Choroid plexus epithelial cell (primary cell): ENCODE results near the gene PLEKHG7.

ENCODE experiments used
- DNase-seq: peaks from one replicate; pipeline ENCODE4 v3.0.0-alpha.2; 2010; ENCODE audit warnings: low read depth
- H3K4me3 ChIP-seq: 2 replicates; pipeline ENCODE4 v1.5.1; 2011; ENCODE audit warnings: low read depth, mild to moderate bottlenecking, control low read depth, low read length, moderate library complexity
- TF ChIP-seq, protein P1 (sequence below): conservative IDR thresholded peaks from 2 replicates; pipeline ENCODE4 v1.5.1; 2011; ENCODE audit warnings: low read depth, mild to moderate bottlenecking, control low read depth, inconsistent platforms, low read length, moderate library complexity

Gene PLEKHG7

DNA sequence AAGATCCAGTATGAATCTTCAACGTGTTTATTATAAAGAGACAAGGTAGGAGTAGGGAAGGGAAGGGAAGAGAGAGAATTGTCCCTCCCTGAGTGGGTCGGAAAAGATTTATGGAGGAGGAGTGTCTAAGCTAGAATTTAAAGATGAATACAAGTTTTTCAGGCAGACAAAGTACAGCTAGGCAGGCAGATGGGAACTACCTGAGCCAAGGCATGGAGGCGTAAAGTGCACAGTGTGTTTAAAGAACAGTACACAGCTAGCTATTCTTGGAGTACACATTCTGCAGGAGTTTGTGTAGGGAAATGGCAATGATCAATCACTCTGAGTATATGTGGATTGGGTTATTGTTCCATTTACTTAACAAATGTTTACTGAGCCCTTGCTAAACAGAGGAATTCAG lies 20.1 kb downstream of the PLEKHG7 start:
- DNase-seq: no peak
- H3K4me3 ChIP-seq: no peak overlapping the region
- TF ChIP-seq, protein P1, sequence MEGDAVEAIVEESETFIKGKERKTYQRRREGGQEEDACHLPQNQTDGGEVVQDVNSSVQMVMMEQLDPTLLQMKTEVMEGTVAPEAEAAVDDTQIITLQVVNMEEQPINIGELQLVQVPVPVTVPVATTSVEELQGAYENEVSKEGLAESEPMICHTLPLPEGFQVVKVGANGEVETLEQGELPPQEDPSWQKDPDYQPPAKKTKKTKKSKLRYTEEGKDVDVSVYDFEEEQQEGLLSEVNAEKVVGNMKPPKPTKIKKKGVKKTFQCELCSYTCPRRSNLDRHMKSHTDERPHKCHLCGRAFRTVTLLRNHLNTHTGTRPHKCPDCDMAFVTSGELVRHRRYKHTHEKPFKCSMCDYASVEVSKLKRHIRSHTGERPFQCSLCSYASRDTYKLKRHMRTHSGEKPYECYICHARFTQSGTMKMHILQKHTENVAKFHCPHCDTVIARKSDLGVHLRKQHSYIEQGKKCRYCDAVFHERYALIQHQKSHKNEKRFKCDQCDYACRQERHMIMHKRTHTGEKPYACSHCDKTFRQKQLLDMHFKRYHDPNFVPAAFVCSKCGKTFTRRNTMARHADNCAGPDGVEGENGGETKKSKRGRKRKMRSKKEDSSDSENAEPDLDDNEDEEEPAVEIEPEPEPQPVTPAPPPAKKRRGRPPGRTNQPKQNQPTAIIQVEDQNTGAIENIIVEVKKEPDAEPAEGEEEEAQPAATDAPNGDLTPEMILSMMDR: no peak

DNA sequence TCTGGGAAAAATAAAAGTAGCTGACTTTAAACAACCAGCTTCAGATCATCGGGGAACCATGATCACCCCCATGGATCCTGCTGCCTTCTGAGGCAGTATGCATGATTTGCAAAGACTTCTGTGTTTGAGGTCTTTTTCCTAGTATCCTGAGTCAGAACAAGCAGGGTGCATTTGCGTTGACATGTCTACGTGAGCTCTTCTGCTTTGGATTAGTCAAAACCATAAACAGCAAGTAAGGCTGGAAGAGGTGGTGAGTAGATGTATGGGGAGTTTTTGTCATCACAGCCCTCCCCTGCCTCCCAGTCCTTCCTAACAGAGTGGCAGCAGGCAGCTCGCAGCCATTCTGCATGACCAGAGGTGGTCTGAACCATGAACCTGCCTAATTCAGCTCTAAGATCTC lies 24.1 kb downstream of the PLEKHG7 start:
- TF ChIP-seq, protein P1: no peak
- DNase-seq: no peak

DNA sequence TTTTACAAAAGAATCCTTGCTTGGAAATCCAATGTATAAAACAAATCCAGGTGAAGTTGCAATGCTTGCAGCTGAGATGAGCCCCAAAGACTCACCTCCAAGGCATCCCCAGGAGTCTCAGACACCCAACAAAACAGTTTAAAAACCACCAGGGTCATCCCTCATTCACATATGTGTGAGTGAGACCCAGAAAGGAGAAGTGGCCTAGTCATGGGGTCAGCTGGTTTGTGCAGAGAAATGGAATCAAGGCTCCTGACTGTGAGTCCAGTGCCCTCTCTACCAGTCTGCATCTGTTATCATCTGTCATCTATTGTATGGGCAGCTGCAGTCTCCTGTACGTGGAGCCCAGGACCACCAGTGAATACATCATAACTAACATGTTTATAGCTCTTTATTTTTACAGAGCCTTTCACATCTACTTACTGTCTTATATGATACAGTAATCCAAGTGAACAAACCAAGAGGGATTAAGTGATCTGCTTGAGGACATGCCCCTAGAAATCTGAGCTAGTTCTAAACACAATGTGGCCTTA lies 27.1 kb downstream of the PLEKHG7 start:
- no peak overlapping the region for H3K4me3 ChIP-seq
- no peak for DNase-seq
- TF ChIP-seq, protein P1: no peak

More for the DNA sequence above, 24.1 kb downstream of the PLEKHG7 start:
- no peak overlapping the region for H3K4me3 ChIP-seq

DNA sequence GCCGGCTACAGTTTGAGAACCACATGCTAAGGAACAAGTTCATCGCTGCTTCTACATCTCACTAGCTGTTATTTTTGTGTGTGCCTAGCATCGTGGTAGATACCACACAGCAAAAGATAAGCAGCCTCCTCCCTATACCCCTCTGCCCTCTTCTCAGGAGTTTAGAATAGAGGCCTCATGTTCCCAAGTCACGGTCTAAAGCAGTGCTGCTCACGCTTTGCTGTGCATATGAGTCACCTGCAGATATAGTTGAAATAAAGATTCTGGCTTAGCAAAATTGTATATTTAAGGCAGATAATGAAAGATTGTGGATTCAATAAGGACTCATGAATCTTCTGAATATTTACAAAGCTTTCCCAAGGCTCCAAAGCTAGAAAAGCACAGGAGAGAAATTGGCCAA lies 28.0 kb downstream of the PLEKHG7 start:
- H3K4me3 ChIP-seq: no peak overlapping the region
- DNase-seq: no peak
- TF ChIP-seq, protein P1: no peak

DNA sequence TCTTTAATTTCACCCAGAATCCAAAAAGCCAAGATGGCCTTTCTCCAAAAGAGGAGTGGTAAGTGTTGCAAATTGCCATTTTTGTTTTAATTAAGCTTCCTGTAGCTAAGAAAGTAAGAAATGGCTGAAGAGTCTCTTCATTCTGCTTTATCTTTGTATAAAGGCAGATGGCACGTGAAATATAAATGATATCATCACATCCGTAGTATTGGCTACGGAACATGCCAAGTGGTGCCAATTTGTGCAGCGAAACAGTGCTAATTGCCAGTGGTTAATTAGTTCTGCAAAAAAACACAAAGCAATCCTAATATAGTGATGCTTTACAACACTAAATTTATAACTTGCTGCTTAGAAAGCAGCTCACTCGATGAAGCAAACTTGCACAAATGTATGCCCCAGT lies 29.4 kb downstream of the PLEKHG7 start:
- no peak for DNase-seq
- TF ChIP-seq, protein P1: no peak
- no peak overlapping the region for H3K4me3 ChIP-seq

DNA sequence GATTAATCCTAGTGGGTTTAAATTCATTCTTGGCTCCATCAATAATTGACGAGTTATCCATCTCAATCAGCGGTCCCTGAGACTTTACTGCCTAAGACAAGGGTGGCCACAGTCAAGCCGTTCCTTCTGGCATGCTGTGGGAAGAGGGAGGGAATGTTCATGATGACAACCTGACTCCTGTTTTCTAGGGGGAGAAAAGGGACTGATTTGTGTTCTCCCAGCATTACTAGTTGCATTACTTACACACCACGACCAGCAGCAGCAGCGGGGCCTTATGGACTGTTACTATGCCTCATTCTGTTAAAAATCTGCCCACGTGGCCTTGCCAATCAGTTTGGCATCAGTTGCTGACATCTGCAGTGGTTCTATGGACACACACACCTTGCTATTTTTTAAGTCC lies 29.9 kb downstream of the PLEKHG7 start:
- H3K4me3 ChIP-seq: no peak overlapping the region
- no peak for DNase-seq
- TF ChIP-seq, protein P1: no peak

DNA sequence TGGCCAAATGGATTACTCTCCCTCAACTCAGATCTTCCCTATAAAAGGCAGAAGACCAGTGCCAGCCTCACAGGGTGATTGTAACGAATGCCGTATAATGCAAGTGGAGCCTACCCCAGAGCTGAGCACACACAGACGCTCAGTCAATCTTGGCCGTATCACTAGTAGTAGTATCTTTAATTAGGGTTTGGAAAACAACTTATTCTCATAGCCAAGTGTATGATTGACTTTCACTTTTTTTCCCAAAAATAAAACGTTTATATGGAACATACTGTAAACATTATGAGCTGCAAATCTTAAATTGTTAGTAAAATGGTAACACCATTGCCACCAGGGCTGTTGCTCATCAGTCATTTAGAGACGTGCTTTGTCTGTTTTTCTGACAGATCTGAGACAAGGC lies 30.4 kb downstream of the PLEKHG7 start:
- TF ChIP-seq, protein P1: no peak
- no peak for DNase-seq
- H3K4me3 ChIP-seq: no peak overlapping the region
